Head of caudate nucleus (tissue), 42 donors: ENCODE measurements around the gene POU3F1.

Experiments used
- DNase-seq, 42 donors: peaks; one replicate each; pipeline versions ENCODE4 v3.0.0 to v3.0.0-alpha.2; 2020 to 2021; ENCODE audit warnings: mixed read lengths in 7 of 42
- intact Hi-C: fragments of 100-400 bp; cut with DNase I; formaldehyde crosslinking; loops from one replicate; pipeline ENCODE4 v1.15.0; 2022

Gene POU3F1

DNA sequence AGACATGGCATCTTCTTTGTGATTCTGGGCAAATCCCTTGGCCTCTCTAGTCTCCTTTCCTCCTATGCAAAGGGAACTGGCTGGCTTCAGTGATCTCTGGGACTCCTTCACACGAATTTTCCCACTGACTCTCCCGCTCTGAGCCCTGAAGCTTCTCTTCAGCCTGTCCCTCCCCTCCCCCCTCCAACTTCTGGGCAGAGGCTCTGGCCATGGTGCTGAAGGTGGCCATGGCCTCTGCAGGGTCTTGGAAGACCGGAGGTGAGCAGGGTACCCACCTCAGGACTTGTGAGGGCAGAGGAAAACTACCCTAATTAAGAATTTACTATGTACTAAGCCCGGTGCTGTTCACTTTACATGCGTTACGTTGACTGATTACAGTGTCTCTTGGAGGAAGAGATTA, 29.4 kb upstream of the POU3F1 start:
- no peak for DNase-seq
- intact Hi-C loops: no loop called here

DNA sequence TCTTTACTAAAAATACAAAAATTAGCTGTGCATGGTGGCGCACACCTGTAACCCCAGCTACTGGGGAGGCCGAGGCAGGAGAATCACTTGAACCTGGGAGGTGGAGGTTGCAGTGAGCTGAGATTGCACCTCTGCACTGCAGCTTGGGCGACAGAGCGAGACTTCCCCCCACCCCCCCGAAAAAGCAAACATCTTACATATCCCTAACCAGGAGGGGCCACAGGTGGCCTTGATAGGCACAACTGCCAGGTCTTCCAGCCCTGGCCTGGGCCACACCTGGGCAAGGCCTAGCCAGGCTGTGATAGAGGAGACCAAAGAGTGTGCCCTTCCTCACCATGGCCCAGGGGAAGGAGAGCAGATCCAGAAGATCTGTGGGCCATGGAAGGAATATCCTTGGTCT, 28.6 kb upstream of the POU3F1 start:
- DNase-seq: no peak
- intact Hi-C loops: no loop called here

DNA sequence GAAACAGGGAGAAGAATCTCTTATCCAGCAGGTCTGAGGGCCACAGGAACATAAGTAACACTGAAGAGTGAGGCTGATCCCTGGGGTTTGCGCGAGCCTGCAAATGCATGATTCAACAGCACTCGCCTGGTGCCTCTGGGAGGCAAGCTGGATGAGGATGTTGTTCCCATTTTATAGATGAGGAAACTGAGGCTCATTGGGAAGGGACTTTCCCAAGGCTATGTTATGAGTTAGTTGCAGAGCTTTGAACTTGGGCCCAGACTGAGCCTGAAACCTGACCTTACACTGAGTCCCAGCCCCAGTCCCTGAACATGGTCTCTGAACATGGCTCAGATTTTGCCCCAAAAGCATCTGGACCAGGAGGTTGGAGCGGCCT, 27.7 kb upstream of the POU3F1 start:
- intact Hi-C loops: no loop called here

DNA sequence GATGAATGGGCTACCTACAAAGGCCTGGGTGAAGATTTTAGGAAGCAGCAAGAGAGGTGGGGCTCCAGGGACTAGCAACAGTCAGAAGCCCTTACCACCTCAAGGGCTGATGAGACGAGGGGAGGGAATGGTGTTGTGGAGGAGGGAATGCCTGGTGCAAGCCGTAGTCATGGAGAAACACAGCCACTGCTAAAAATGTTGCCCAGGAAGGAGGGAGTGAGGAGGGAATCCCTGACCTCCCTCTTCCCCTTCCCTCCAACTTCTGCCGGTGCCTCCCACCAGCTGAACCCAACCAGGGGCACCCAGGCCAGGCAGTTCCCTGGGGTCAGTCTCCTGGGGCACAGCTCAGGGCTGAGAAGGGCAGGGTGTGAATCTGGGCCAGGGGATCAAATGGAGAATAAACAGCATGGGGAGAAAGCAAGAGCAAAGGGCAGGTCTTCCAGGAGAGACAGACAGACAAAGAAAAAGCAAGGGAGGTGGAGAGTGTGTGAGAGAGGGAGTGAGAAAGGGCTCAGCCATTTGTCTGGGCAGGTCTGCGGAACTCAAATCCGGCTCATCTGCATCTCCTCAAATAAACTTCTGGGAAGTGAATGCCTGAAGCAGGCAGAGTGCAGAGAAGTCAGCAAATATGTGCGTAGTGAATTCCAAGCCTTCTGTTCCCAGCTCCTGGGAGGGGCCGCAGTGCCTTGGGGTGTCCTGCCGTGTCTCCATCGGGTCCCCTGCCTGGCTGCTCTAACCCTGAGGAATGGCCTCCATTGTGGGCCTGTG, 27.1 kb upstream of the POU3F1 start:
- intact Hi-C loops: no loop called here
- DNase-seq: no peak

More for the DNA sequence above, 27.7 kb upstream of the POU3F1 start:
- DNase-seq: no peak

DNA sequence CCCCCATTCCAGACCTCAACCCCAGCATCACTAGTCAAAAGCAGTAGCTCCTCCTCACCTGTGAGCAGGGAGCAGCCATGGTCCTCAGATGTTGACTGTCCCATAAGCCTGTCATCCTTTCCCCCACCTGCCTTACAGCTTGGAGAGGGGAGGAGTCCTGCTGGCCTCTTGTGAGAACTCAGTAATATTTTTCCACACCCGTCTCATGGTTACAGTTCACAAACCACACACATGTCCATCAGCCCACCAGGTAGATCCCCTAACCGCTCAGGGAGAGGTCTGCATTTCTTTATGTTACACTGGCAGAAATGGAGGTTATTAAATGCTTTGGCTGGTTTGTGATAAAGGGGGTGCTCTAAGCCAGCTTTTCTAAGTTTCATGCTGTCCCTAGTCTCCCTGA, 26.3 kb upstream of the POU3F1 start:
- intact Hi-C loops: no loop called here
- no peak for DNase-seq

DNA sequence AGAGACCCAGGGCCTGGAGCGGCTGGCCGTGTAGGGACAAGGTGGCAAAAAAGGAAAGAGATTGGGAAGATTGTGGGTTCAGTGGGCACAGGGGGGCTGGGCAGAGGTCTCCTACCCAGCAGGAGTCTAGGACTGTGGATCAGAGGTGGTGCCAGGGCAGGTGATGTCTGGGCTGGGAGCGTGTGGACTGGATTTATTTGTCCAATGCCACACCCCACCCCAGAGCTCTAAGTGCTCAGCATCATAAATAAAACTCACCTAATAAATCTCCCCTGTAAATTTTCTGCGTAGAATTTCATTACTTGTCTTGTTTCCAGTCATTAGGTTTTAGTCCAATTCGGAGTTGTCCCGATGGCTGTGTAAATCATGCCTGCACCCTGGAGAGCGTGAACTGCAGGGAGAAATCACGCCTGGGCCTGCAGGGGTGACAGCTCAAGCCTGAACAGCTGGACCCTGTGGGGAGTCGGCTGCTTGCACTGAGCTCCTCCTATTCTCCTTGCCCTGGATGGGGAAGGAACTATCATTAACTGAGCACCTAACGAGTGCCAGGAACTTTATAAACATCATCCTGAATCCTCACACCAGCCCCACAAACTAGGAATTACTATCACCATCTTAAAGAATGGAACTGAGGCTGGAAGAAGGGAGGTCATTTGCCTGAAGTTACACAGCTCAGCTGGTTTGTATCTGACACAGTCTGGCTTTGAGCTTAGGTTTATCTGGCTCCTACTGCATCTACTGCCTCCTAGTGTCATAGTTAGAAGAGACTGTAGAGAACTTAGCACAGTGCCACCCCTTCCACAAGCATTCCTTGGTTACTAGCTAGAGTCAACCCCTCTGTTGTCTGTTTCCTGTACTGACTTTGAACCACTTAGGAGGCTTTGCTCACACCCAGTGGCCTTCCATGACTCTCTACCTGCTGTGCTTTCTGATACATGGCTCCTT, 25.0 kb upstream of the POU3F1 start:
- peak in 2 of 42 donors; percentile 30 to 38 for DNase-seq
- intact Hi-C loops: no loop called here

DNA sequence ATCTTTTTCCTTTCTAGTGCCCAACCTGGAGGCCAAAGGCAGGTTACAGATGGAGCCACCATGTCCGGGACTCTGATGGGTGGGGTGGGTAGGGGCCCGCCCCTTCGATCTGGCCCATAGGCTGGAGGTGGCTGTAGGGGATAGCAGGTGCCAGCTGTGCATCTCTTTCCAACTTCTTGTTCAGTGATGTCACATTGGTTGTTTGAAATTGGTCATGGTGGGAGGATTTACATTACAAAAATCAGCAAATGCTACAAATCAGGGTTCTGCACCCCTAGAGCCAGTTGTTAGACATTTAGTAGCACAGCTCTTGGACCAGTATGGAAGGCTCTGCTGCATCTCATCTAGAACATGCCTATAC, 22.4 kb upstream of the POU3F1 start:
- intact Hi-C loops: no loop called here

DNA sequence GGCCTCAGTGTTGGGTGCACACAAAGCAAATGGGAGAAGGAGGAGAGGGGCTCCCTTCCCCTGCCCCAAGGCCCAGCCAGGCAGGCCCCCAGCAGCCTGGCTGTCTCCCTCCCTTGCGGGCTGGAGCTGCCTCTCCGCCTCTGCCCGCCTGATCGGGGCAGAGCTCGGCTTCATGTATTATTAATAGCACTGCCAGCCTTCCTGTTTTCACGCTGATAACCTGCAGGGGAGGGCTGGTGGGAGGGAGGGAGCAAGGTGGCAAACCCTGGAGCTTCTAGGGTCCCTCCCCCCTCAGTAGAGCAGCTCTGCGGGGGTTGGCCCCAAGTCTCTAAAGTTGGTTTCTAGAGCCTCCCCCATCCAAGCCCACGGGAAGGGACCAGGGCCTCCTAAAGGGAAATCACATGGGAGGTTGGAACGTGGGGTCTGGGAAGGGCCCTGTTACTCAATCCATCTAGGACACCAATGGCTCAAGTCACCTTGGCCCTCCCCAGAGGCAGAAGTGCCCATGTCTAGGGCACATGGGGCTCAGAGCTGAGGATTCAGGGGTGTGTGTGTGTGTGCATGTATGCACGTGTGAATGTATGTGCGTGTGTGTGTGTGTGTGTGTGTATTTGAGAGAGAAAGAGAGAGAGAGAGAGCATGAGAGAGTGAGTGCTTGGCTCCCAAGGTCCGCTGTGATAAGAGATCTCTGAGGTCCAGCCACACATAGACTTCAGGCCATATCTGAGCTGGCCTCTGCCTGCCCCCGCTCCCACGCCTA, 21.8 kb upstream of the POU3F1 start:
- DNase-seq: peak in 41 of 42 donors; percentile 30 to 93 (median 74)
- intact Hi-C loops: no loop called here

More for the DNA sequence above, 22.4 kb upstream of the POU3F1 start:
- no peak for DNase-seq

DNA sequence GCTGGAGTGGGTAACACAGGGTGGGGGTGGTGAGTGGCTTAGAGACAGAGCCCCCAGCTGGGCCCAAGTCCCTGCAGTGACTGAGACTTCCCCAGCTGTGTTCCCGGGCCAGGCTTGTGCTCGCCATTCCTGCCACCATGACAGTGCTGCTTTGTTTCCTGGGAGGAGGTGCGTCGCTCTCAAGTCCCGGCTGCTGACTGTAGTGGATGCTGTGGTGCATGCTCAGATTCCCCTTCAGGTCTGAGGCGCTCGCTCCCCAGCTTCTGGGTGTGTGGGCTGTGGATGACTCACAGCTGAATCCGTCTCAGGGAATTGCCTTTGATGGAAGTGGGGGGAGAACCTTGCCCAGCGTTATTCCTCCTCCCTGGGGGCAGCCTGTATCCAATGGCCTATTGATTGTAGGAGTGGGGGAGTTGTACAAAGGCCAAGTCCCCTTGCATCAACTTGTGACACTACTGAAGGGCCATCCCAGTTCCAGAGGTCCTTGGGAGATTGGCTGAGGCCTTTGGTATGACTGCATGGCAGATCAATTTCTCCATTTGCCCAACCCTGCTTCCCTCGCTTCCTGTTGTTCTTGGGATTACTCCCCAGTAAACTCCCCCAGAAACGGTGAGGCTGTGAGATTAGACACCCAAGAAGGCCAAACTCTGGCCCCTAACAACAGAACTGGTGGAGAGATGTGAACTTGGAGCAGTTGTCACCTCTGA, 17.8 kb upstream of the POU3F1 start:
- intact Hi-C loops: no loop called here
- peak; percentile 51 to 95 (median 80) for DNase-seq

DNA sequence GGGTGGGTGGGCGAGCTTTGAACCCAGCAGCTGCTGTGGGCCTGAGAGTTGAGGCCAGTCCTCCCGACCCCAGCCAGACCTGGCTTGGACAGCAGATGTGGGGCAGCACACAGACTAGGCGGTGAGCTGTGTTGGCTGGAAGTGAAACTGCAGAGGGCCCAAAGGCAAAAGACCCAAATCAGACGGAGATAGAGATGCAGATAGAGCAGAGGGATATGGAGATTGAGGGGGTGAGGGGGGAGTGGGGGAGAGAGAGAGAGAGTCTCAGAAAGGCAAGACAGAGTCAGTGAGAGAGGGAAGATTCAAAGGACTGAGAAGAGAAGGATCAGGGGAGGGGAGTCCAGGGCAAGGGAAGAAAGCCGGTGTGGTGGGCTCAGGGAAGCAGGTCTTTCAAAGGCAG, 17.0 kb upstream of the POU3F1 start:
- intact Hi-C loops: no loop called here
- DNase-seq: no peak

DNA sequence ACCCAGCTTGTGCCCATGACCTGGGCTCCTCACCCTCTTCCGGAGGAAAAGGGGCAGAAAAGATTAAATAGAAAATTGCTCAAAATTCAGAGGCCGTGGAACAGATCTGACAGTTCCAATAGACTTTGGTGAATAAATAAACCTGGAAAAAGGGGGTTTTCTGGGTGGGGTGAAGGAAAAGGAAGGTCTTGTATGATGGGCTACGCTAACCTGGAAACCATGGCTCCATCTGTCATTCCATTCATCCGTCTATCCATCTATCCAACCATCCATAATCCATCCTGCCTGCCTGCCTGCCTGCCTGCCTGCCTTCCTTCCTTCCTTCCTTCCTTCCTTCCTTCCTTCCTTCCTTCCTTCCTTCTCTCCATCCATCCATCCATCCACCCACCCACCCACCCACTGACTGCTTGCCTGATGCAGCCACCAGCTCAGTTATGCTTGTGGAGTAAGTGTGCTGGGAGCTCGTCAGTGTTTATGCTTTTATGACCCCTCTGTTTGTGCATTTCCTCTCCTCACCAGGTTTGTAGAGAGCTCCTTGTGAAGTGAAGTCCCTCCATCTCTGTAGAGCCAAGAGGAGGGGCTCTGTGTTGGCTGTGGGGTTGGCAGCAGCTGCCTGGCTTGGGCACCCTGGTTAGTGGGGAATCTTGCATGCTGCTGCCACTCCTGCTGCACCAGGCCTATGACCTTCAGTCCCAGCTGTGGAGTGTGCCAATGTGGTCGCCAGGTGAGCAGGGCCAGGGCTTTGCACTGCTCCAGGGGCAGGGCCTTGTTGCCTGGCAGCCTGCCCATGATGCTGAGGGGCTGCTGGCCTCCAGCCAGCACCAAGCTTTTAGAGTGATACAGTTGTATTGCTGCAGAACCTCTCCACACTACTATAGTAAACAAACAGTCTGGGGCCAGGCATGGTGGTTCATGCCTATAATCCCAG, 16.0 kb upstream of the POU3F1 start:
- intact Hi-C loops: no loop called here
- no peak for DNase-seq

DNA sequence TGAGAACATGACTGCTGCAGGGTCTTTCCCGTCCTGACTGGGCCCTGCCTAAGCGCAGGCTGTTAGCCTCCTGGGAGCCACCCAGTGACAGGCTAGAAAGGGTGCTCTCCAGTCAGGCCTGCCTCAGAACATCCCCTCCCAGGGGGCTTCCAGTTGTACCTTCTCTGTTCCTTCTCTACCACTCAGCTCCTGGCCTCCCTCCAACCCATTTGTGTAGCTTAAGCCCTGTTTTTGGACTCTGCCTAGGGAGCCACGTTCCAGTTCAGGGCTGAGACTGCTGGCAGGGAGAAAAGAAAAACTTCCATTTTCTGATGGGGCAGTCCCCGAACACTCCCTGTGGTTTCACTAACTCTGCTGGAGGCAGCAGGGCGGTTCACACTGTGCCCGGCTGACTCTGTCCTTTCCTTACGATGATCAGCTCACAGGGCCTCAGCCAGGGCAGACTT, 15.3 kb upstream of the POU3F1 start:
- no peak for DNase-seq
- intact Hi-C loops: no loop called here

DNA sequence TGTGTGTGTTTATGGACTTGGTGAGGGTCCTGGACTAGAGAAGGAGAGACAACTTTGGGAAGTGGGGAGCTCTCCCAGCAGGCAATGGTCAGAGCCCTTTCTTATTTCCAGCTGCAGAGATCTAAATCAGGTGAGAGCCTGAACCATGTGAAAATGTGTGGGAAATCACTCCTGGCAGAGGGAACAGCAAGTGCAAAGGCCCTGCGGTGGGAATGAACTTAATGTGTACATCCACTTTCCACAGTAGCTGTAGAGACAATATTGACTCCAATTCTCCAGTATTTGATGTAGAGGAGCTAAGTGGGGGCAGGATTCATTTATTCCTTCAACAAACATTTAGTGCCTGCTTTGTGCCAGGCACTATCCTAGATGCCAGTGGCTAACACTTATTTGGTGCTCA, 14.7 kb upstream of the POU3F1 start:
- intact Hi-C loops: no loop called here
- no peak for DNase-seq

DNA sequence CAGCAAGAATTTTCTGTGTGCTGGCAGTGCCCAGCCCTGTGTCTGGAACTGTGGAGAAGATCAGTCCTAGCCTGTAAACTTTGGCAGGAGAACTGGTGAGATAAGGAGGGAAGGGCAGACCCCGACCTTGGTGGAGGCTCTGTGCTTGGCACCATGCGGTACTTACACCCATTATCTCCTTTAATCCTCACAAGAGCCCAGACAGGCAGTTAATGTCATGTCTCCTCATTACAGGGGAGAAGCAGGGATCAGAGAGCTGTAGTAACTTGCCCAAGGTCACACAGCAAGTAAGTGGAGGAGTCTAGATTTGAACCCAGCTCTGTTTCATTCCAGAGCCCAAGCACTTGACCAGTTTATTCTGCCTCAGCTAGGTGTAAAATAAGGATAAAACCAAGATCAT, 13.9 kb upstream of the POU3F1 start:
- intact Hi-C loops: no loop called here

DNA sequence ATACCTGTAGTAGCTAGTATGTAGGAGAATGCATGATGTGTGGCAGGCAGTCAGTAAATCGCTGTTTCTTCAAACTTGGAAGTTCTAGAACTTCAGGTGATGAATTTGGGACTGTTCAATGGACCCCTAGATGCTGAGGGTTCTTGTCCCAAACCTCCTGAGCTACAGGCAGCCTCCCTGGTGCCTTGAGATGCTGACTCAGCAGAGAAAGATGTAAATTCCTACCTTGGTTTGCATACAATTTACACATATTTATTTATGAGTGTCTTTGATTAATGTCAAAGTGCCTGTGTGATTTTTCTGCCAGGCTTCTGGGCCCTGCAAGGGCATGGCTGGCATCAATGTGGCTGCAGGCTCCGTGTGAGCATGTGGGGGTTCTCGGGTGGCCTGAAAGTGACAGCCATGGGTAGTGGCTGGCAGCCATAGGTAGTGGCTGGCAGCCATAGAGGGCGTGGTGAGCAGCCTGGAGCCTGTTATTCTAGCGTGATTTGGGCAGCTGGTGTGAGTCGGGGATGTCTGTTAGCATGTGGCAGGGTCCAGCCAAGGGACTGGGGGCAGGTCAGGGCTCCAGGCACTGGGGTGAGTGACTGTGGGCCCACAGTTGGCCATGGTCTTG, 13.2 kb upstream of the POU3F1 start:
- DNase-seq: no peak
- intact Hi-C loops: no loop called here

More for the DNA sequence above, 13.9 kb upstream of the POU3F1 start:
- DNase-seq: no peak

DNA sequence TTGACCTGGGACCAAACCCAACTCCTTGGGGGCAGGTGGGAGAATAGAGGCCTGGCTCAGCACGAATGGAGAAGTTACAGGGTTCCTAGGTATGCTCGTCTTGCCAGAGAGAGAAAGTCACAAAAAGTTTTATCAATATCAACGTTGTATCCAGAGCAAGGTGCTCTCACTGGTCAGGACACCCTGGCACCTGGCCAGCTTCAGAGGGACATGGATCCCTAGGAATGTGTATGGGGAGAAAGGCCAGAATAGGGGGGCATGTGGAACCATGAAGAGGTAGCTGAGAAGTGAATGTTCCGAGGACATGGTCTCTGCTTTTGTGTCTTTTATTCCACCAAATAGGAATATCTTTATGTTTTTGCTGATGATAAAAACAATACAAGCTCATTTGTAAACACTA, 9.4 kb upstream of the POU3F1 start:
- DNase-seq: no peak
- intact Hi-C loops: no loop called here

DNA sequence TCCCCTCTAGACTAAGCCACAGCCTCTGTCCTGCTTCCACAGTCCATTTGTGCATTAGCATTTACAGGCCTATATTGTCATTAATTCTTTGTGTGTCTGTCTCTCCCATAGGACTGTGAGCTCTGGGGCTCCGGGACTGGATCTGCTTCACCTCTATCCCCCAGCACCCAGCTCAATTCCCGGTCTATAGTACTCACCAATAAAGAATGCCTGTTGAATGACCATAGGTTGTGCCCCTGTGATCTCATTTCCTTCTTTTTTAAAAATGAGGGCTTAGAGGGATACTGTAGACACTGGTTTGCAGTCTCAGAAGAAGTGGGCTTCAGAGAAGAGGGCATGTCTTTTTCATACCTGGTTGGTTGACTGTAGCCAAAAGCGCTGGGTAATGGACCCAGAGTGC, 8.8 kb upstream of the POU3F1 start:
- intact Hi-C loops: no loop called here
- no peak for DNase-seq
